ENCODE results near the gene SYNGAP1.

- TF ChIP-seq CTCF (IDR thresholded peaks at IDR 0.05) (peak; percentile 55), POLR2AphosphoS5 (IDR thresholded peaks at IDR 0.05; ENCODE audit: low read depth, low read length) (no peak), SIN3A (IDR thresholded peaks at IDR 0.05; ENCODE audit: borderline replicate concordance, insufficient read depth, low read depth, low read length) (peak; percentile 28; the same call in 1 of the 2 replicates)
- TF ChIP-seq, protein P1, sequence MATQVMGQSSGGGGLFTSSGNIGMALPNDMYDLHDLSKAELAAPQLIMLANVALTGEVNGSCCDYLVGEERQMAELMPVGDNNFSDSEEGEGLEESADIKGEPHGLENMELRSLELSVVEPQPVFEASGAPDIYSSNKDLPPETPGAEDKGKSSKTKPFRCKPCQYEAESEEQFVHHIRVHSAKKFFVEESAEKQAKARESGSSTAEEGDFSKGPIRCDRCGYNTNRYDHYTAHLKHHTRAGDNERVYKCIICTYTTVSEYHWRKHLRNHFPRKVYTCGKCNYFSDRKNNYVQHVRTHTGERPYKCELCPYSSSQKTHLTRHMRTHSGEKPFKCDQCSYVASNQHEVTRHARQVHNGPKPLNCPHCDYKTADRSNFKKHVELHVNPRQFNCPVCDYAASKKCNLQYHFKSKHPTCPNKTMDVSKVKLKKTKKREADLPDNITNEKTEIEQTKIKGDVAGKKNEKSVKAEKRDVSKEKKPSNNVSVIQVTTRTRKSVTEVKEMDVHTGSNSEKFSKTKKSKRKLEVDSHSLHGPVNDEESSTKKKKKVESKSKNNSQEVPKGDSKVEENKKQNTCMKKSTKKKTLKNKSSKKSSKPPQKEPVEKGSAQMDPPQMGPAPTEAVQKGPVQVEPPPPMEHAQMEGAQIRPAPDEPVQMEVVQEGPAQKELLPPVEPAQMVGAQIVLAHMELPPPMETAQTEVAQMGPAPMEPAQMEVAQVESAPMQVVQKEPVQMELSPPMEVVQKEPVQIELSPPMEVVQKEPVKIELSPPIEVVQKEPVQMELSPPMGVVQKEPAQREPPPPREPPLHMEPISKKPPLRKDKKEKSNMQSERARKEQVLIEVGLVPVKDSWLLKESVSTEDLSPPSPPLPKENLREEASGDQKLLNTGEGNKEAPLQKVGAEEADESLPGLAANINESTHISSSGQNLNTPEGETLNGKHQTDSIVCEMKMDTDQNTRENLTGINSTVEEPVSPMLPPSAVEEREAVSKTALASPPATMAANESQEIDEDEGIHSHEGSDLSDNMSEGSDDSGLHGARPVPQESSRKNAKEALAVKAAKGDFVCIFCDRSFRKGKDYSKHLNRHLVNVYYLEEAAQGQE (IDR thresholded peaks at IDR 0.05; ENCODE audit: insufficient read depth in 1 of 2, low read depth in 2 of 2, low read length in 1 of 2), result no peak
These were observed 7.8 kb downstream of the SYNGAP1 start for GRCh38 chr6:33427585-33428223.

Measured in Panc1 (cell line).